HCT116 (cell line): ENCODE results near the gene FNDC11. TPM values are rescaled to one million over a fixed set of nuclear protein-coding genes. Genes with fewer than 3 reads are reported as not detected.

ENCODE experiments used
- ATAC-seq: fragments of 200-7000 bp; cut with Tn5 transposase; 2 replicates; pipeline ENCODE4 v1.9.1; 2020; ENCODE audit warnings: mild to moderate bottlenecking, moderate library complexity
- BruUV-seq: library from RNA; stranded (reverse); fragments of 400-500 nt; replicated peaks from 2 replicates; lab custom pipeline; 2021; lab: Mats Ljungman, UMichigan
- CTCF ChIA-PET: fragments of 300-600 bp; sonication (Branson Sonifier 250); formaldehyde crosslinking; loops from one replicate; lab custom pipeline; 2021; ENCODE audit warnings: antibody characterized with exemption; lab: Charles Lee
- POLR2A ChIA-PET: fragments of 300-600, 350-600 bp; sonication (Branson Sonifier 250); formaldehyde crosslinking; loops from one replicate; lab custom pipeline; 2021; ENCODE audit warnings: antibody characterized with exemption; lab: Charles Lee
- RAD21 ChIA-PET, 2 experiments: fragments of 300-600 bp; sonication (Branson Sonifier 250); formaldehyde crosslinking; loops; one replicate each; lab custom pipeline; 2023; ENCODE audit warnings: low total read pairs in 2 of 2; ENCODE audit not compliant: uncharacterized antibody in 2 of 2, unreplicated experiment in 2 of 2, low non-redundant PET in 1 of 2; lab: Charles Lee
- DNase-seq: peaks from one replicate; pipeline ENCODE4 v3.0.0-alpha.2; 2010; ENCODE audit warnings: low read depth, low spot score
- H2AFZ ChIP-seq: fragments of 200-600 bp; shearing (Covaris generic), sonication (generic); 2 replicates; pipeline ENCODE4 v1.6.1; 2017; ENCODE audit warnings: low read depth, mixed run types, mixed read lengths, antibody characterized with exemption, low read length; ENCODE audit not compliant: poor library complexity, severe bottlenecking
- H3K27ac ChIP-seq: 2 replicates; pipeline ENCODE4 v1.5.1; 2012; ENCODE audit warnings: low read depth, low read length
- H3K27me3 ChIP-seq: fragments of 200-600 bp; sonication (generic); 2 replicates; pipeline ENCODE4 v1.6.1; 2016; ENCODE audit warnings: mixed run types, low read length, mixed read lengths; ENCODE audit not compliant: insufficient read depth
- H3K36me3 ChIP-seq, 2 experiments: fragments of 200-500 bp in 1 of 2; fragments of 200-600 bp in 1 of 2; sonication (Bioruptor generic) in 1 of 2; sonication (generic) in 1 of 2; 2 replicates each; pipeline versions ENCODE4 v1.5.1 to v1.6.1; 2014 to 2016; ENCODE audit warnings: low read length in 2 of 2, inconsistent platforms in 1 of 2, mixed read lengths in 1 of 2, mixed run types in 1 of 2; ENCODE audit not compliant: insufficient read depth in 2 of 2, control insufficient read depth in 1 of 2
- H3K4me1 ChIP-seq, 2 experiments: fragments of 200-600 bp in 1 of 2; sonication (generic) in 1 of 2; 2 replicates each; pipeline versions ENCODE4 v1.5.1 to v1.6.1; 2012 to 2017; ENCODE audit warnings: low read length in 2 of 2, inconsistent platforms in 1 of 2, mild to moderate bottlenecking in 1 of 2, mixed read lengths in 1 of 2, mixed run types in 1 of 2, moderate library complexity in 1 of 2; ENCODE audit not compliant: insufficient read depth in 2 of 2, control insufficient read depth in 1 of 2
- H3K4me2 ChIP-seq: fragments of 200-600 bp; sonication (generic); 2 replicates; pipeline ENCODE4 v1.6.1; 2017; ENCODE audit warnings: mixed run types, low read length, mixed read lengths
- H3K4me3 ChIP-seq, 2 experiments: fragments of 200-600 bp in 1 of 2; sonication (generic) in 1 of 2; replicated peaks in 1 of 2; 2 replicates each; pipeline ENCODE4 v1.5.1; 2011 to 2016; ENCODE audit warnings: low read length in 2 of 2, control low read depth in 1 of 2, low read depth in 1 of 2, mild to moderate bottlenecking in 1 of 2, mixed read lengths in 1 of 2, mixed run types in 1 of 2
- H3K79me2 ChIP-seq: fragments of 200-600 bp; sonication (generic); 2 replicates; pipeline ENCODE4 v1.6.1; 2017; ENCODE audit warnings: mild to moderate bottlenecking, mixed run types, low read length, moderate library complexity, mixed read lengths; ENCODE audit not compliant: insufficient read depth
- H3K9ac ChIP-seq: fragments of 200-600 bp; sonication (generic); 2 replicates; pipeline ENCODE4 v1.6.1; 2016; ENCODE audit warnings: low read length, mixed read lengths
- H3K9me2 ChIP-seq: fragments of 200-600 bp; sonication (generic), shearing (Covaris generic); 2 replicates; pipeline ENCODE4 v1.6.1; 2017; ENCODE audit warnings: mixed run types, mild to moderate bottlenecking, moderate library complexity; ENCODE audit not compliant: insufficient read depth
- H3K9me3 ChIP-seq, 2 experiments: fragments of 200-500 bp in 1 of 2; fragments of 200-600 bp in 1 of 2; sonication (Bioruptor generic) in 1 of 2; sonication (generic) in 1 of 2; 2 replicates each; pipeline ENCODE4 v1.6.1; 2014 to 2017; ENCODE audit warnings: low read length in 2 of 2, mixed read lengths in 2 of 2, inconsistent platforms in 1 of 2, low read depth in 1 of 2, mild to moderate bottlenecking in 1 of 2, mixed run types in 1 of 2, moderate library complexity in 1 of 2; ENCODE audit not compliant: control insufficient read depth in 1 of 2, insufficient read depth in 1 of 2
- H4K20me1 ChIP-seq: fragments of 200-600 bp; sonication (generic), shearing (Covaris generic); 2 replicates; pipeline ENCODE4 v1.6.1; 2017; ENCODE audit warnings: mixed run types, mild to moderate bottlenecking, moderate library complexity; ENCODE audit not compliant: insufficient read depth
- CBX3 ChIP-seq: IDR thresholded peaks from 2 replicates; pipeline ENCODE4 v1.6.1; 2012; ENCODE audit warnings: low read depth
- EGR1 ChIP-seq: IDR thresholded peaks from 2 replicates; pipeline ENCODE4 v1.6.1; 2012; ENCODE audit warnings: low read depth
- ELF1 ChIP-seq: IDR thresholded peaks from 2 replicates; pipeline ENCODE4 v1.6.1; 2012; ENCODE audit warnings: low read depth, borderline replicate concordance
- EZH2 ChIP-seq: fragments of 200-600 bp; sonication (generic); IDR thresholded peaks from 2 replicates; pipeline ENCODE4 v1.6.1; 2017; ENCODE audit warnings: antibody characterized with exemption, mixed run types
- EZH2phosphoT487 ChIP-seq: fragments of 200-600 bp; IDR thresholded peaks from 2 replicates; pipeline ENCODE4 v1.6.1; 2018; ENCODE audit warnings: antibody characterized with exemption, borderline replicate concordance
- JUND ChIP-seq: IDR thresholded peaks from 2 replicates; pipeline ENCODE4 v1.6.1; 2012
- MAX ChIP-seq: IDR thresholded peaks from 2 replicates; pipeline ENCODE4 v1.6.1; 2012
- POLR2A ChIP-seq: IDR thresholded peaks from 2 replicates; pipeline ENCODE4 v1.7.0; 2011; ENCODE audit warnings: borderline replicate concordance; ENCODE audit not compliant: insufficient read depth, insufficient read length; ENCODE audit errors: extremely low read depth
- POLR2AphosphoS5 ChIP-seq: IDR thresholded peaks from 2 replicates; pipeline ENCODE4 v1.6.1; 2011; ENCODE audit warnings: mild to moderate bottlenecking, low read depth, low read length, moderate library complexity
- RAD21 ChIP-seq: IDR thresholded peaks from 2 replicates; pipeline ENCODE4 v1.6.1; 2012; ENCODE audit warnings: low read depth, mild to moderate bottlenecking
- SIN3A ChIP-seq: IDR thresholded peaks from 2 replicates; pipeline ENCODE4 v1.6.1; 2012; ENCODE audit warnings: low read depth
- SRF ChIP-seq: IDR thresholded peaks from 2 replicates; pipeline ENCODE4 v1.6.1; 2012; ENCODE audit warnings: low read depth
- TCF7L2 ChIP-seq: IDR thresholded peaks from 2 replicates; pipeline ENCODE4 v1.7.0; 2011; ENCODE audit warnings: borderline replicate concordance, inconsistent platforms; ENCODE audit not compliant: insufficient read depth, insufficient read length; ENCODE audit errors: extremely low read depth
- YY1 ChIP-seq: IDR thresholded peaks from 2 replicates; pipeline ENCODE4 v1.6.1; 2011; ENCODE audit warnings: low read length, low read depth, moderate library complexity, mild to moderate bottlenecking; ENCODE audit not compliant: insufficient replicate concordance; ENCODE audit errors: extremely low read depth
- ZBTB33 ChIP-seq: IDR thresholded peaks from 2 replicates; pipeline ENCODE4 v1.6.1; 2011; ENCODE audit warnings: mild to moderate bottlenecking, low read length, moderate library complexity; ENCODE audit not compliant: insufficient replicate concordance; ENCODE audit errors: extremely low read depth
- ZFX ChIP-seq: fragments of 450-650 bp; IDR thresholded peaks from 2 replicates; pipeline ENCODE4 v1.6.1; 2017
- intact Hi-C: fragments of 100-400 bp; cut with micrococcal nuclease; formaldehyde crosslinking; loops from 2 replicates; pipeline ENCODE4 v1.10.0; 2022
- total RNA-seq: library from RNA; stranded (reverse); gene quantifications from one replicate; pipeline ENCODE4 v1.2.1, GENCODE V29; 2021; ENCODE audit not compliant: unreplicated experiment
- TF ChIP-seq, protein P1 (sequence below): IDR thresholded peaks from 2 replicates; pipeline ENCODE4 v1.6.1; 2012
- TF ChIP-seq, protein P2 (sequence below): IDR thresholded peaks from 2 replicates; pipeline ENCODE4 v1.6.1; 2012; ENCODE audit warnings: low read depth

Gene FNDC11
- total RNA-seq, 1 experiment from 2014 or later = 5.5 TPM

DNA sequence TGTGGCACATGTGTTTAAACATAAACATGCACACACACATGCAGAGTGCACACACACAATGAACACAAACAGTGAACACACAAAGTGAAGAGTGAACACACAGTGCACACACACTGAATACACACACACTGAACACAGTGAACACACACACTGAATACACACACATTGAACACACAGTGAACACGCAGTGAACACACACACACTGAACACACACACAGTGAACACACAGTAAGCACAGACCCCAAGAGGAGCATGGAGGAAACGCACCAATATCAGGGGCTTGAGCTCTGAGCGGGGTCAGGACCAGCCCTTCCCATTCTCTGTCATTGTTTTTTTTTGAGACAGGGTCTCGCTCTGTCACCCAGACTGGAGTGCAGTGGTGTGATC lies 37.2 kb downstream of the FNDC11 start (continued):
- no peak for TF ChIP-seq CBX3
- no peak for TF ChIP-seq SIN3A
- no peak for TF ChIP-seq JUND
- no peak for TF ChIP-seq YY1
- TF ChIP-seq EGR1 = no peak
- TF ChIP-seq EZH2 = no peak
- TF ChIP-seq ELF1 = no peak
- TF ChIP-seq, protein P1, sequence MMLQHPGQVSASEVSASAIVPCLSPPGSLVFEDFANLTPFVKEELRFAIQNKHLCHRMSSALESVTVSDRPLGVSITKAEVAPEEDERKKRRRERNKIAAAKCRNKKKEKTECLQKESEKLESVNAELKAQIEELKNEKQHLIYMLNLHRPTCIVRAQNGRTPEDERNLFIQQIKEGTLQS = no peak
- TF ChIP-seq POLR2AphosphoS5 = no peak
- TF ChIP-seq MAX = no peak
- TF ChIP-seq ZFX = no peak
- TF ChIP-seq RAD21 = no peak

DNA sequence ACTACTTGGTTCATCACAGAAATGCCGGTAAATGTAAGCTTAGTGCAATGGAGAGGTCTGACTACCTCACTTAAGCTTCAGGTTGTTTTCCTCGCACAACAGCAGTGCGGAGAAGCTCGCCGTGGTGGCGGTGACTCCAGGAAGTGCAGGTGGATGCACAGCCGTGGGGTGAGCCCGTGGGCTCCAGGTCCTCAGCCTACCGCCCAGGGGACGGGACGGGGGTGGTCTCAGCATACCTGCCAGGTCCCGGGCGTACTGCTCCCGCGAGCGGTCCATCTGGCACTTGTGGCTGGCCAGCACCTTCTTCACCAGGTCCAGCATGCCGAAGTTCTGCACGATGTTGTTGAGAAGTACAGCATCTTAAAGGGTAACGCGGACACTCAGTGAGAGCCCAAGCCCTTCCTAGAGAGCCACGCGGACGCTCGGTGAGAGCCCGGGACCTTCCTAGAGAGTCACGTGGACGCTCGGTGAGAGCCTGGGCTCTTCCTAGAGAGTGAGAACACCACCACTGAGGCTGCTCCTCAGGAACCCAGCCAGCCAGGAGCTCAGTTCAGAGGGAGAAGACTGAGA lies 37.9 kb downstream of the FNDC11 start:
- ChIA-PET RAD21 (no interaction called here), POLR2A (interaction anchor here (0.5 kb wide), 1 partner anchor 50 kb away, joined by 5 read pairs; no protein-coding TSS in a partner anchor), CTCF (no interaction called here)
- Histone ChIP-seq H3K9me2 (no peaks in the 10 kb centered on the region), H3K79me2 (no peaks in the 10 kb centered on the region), H3K27me3 (no peaks in the 10 kb centered on the region), H3K9ac (no peak overlapping the region), H3K4me3 (no peak overlapping the region), H3K27ac (no peak overlapping the region), H3K4me1 (peaks cover 0 to 7% of the 10 kb centered on the region in 2 experiments; a peak in 2 of 4 replicates), H3K9me3 (no peaks in the 10 kb centered on the region), H4K20me1 (no peaks in the 10 kb centered on the region), H2AFZ (no peak overlapping the region), H3K4me2 (no peak overlapping the region), H3K36me3 (no peaks in the 10 kb centered on the region)
- DNase-seq (no peak), ATAC-seq (no peak)
- intact Hi-C loops = no loop called here
- TF ChIP-seq EZH2phosphoT487 = no peak
- TF ChIP-seq EGR1 = no peak
- no peak for TF ChIP-seq MAX
- no peak for TF ChIP-seq EZH2
- TF ChIP-seq ELF1 = no peak
- no peak for TF ChIP-seq ZFX
- TF ChIP-seq, protein P1 = no peak
- TF ChIP-seq SRF = no peak
- no peak for TF ChIP-seq TCF7L2
- no peak for TF ChIP-seq POLR2A
- TF ChIP-seq, protein P2, sequence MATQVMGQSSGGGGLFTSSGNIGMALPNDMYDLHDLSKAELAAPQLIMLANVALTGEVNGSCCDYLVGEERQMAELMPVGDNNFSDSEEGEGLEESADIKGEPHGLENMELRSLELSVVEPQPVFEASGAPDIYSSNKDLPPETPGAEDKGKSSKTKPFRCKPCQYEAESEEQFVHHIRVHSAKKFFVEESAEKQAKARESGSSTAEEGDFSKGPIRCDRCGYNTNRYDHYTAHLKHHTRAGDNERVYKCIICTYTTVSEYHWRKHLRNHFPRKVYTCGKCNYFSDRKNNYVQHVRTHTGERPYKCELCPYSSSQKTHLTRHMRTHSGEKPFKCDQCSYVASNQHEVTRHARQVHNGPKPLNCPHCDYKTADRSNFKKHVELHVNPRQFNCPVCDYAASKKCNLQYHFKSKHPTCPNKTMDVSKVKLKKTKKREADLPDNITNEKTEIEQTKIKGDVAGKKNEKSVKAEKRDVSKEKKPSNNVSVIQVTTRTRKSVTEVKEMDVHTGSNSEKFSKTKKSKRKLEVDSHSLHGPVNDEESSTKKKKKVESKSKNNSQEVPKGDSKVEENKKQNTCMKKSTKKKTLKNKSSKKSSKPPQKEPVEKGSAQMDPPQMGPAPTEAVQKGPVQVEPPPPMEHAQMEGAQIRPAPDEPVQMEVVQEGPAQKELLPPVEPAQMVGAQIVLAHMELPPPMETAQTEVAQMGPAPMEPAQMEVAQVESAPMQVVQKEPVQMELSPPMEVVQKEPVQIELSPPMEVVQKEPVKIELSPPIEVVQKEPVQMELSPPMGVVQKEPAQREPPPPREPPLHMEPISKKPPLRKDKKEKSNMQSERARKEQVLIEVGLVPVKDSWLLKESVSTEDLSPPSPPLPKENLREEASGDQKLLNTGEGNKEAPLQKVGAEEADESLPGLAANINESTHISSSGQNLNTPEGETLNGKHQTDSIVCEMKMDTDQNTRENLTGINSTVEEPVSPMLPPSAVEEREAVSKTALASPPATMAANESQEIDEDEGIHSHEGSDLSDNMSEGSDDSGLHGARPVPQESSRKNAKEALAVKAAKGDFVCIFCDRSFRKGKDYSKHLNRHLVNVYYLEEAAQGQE = no peak
- no peak for TF ChIP-seq ZBTB33
- TF ChIP-seq POLR2AphosphoS5 = no peak
- TF ChIP-seq RAD21 = no peak
- BruUV-seq = no TSS peak
